Thyroid gland (tissue), 4 donors: Measurements from ENCODE around the gene SIRT3.

Experiments
- POLR2A ChIP-seq, 2 donors: fragments of 450-650 bp; IDR thresholded peaks; one replicate each; pipeline ENCODE4 v1.6.1; 2017; ENCODE audit warnings: antibody characterized with exemption in 2 of 2, mild to moderate bottlenecking in 2 of 2, moderate library complexity in 1 of 2
- TF ChIP-seq, protein P1 (sequence below), 6 experiments: fragments of 200-600 bp in 3 of 6; fragments of 450-650 bp in 3 of 6; sonication (generic) in 3 of 6; IDR thresholded peaks; one replicate each; pipeline ENCODE4 v1.5.1; 2016 to 2019; ENCODE audit warnings: antibody characterized with exemption in 6 of 6, mild to moderate bottlenecking in 2 of 6, inconsistent platforms in 1 of 6, moderate library complexity in 1 of 6

- TF ChIP-seq, protein P1, sequence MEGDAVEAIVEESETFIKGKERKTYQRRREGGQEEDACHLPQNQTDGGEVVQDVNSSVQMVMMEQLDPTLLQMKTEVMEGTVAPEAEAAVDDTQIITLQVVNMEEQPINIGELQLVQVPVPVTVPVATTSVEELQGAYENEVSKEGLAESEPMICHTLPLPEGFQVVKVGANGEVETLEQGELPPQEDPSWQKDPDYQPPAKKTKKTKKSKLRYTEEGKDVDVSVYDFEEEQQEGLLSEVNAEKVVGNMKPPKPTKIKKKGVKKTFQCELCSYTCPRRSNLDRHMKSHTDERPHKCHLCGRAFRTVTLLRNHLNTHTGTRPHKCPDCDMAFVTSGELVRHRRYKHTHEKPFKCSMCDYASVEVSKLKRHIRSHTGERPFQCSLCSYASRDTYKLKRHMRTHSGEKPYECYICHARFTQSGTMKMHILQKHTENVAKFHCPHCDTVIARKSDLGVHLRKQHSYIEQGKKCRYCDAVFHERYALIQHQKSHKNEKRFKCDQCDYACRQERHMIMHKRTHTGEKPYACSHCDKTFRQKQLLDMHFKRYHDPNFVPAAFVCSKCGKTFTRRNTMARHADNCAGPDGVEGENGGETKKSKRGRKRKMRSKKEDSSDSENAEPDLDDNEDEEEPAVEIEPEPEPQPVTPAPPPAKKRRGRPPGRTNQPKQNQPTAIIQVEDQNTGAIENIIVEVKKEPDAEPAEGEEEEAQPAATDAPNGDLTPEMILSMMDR (IDR thresholded peaks at IDR 0.05): no peak
- TF ChIP-seq POLR2A (IDR thresholded peaks at IDR 0.05): no peak
Measured at GRCh38 chr11:278001-278951, 42.1 kb upstream of the SIRT3 start, which contains the start of gene NLRP6.
